ENCODE results near the gene GXYLT2.

DNA sequence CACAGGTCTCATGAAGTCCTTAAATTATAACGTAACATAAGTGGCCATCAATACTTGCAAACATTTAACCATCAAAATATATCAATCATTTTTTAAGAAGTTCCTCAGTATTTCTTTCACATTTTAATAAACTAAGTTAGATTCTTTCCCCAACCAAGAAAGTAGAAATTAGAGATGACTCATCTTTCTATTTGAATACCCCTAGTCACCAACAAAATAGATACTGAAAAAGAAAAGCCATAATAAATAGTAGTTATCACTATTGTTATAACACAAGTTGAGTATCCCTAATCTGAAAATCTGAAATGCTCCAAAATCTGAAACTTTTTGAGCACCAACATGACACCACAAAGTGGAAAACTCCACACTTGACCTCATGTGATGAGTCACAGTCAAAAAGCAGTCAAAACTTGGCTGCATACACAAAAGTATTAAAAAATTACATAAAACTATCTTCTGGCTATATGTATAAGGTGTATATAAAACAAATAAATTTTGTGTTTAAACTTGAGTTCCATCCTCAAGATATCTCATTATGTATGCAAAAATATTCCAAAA is 43.3 kb upstream of the GXYLT2 start:
- TF ChIP-seq, protein P1, sequence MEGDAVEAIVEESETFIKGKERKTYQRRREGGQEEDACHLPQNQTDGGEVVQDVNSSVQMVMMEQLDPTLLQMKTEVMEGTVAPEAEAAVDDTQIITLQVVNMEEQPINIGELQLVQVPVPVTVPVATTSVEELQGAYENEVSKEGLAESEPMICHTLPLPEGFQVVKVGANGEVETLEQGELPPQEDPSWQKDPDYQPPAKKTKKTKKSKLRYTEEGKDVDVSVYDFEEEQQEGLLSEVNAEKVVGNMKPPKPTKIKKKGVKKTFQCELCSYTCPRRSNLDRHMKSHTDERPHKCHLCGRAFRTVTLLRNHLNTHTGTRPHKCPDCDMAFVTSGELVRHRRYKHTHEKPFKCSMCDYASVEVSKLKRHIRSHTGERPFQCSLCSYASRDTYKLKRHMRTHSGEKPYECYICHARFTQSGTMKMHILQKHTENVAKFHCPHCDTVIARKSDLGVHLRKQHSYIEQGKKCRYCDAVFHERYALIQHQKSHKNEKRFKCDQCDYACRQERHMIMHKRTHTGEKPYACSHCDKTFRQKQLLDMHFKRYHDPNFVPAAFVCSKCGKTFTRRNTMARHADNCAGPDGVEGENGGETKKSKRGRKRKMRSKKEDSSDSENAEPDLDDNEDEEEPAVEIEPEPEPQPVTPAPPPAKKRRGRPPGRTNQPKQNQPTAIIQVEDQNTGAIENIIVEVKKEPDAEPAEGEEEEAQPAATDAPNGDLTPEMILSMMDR (IDR thresholded peaks at IDR 0.05 in 2 of 3, conservative IDR thresholded peaks at IDR 0.05 in 1 of 3; ENCODE audit: control insufficient read depth in 2 of 3, extremely low read depth in 1 of 3, insufficient read depth in 1 of 3, low read depth in 3 of 3, low read length in 3 of 3) = no peak
- TF ChIP-seq MEF2A (IDR thresholded peaks at IDR 0.05; ENCODE audit: insufficient read depth, low read depth, low read length) = peak; percentile 64; the same call in 1 of the 2 replicates
- TF ChIP-seq FOXM1 (IDR thresholded peaks at IDR 0.05; ENCODE audit: low read depth, low read length) = peak; percentile 15; the same call in 1 of the 2 replicates

Data from GM12878 (cell line).